ENCODE measurements around the gene LEKR1.

DNA sequence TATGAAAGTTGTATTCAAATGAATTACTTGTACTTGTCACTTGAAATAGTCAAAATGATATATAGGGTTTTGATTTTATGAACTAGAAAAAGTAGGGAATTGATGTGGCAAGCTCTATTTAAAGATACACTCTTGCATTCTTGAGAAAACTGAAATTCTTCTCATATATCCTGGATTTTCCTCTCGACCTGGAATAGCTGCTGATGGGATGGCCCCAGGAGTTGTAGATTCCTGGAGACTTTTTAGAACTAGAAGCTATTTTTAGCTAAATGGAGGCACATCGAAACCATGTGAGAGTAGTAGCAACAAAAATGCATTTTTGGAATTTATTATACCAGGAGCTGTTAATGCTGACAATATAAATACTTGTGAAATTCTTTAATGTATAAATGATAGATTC lies 125.9 kb downstream of the LEKR1 start:
- TF ChIP-seq POLR2AphosphoS5 (IDR thresholded peaks at IDR 0.05; ENCODE audit: borderline replicate concordance, low read depth, low read length) (no peak), EZH2 (IDR thresholded peaks at IDR 0.05) (no peak), FOXP2 (optimal IDR thresholded peaks at IDR 0.05; ENCODE audit: control extremely low read depth, extremely low read length, insufficient read depth) (no peak)

All from SK-N-MC (cell line).